Natural killer cell (primary cell): ENCODE results near the gene SKIL. TPM values are rescaled to one million over a fixed set of nuclear protein-coding genes. Genes with fewer than 3 reads are reported as not detected.

ENCODE experiments used
- ATAC-seq, 3 donors: fragments of 150-1000 bp in 2 of 3; fragments of 200-7000 bp in 1 of 3; cut with Tn5 transposase; 1 replicate in 1 of 3; 2 replicates in 2 of 3; pipeline ENCODE4 v1.10.0; 2021; ENCODE audit warnings: mild to moderate bottlenecking in 2 of 3, moderate library complexity in 2 of 3
- DNase-seq, 2 donors: peaks; one replicate each; pipeline versions ENCODE4 v3.0.0 to v3.0.0-alpha.2; 2013 to 2021; ENCODE audit warnings: mixed read lengths in 1 of 2
- H3K27ac ChIP-seq: one replicate; pipeline ENCODE4 v1.5.1; 2013; ENCODE audit warnings: mild to moderate bottlenecking, low read length
- H3K27me3 ChIP-seq: one replicate; pipeline ENCODE4 v1.6.1; 2013; ENCODE audit warnings: low read length; ENCODE audit not compliant: control insufficient read depth, insufficient read depth
- H3K36me3 ChIP-seq: one replicate; pipeline ENCODE4 v1.6.1; 2013; ENCODE audit warnings: low read length; ENCODE audit not compliant: control insufficient read depth, insufficient read depth
- H3K4me1 ChIP-seq: one replicate; pipeline ENCODE4 v1.6.1; 2013; ENCODE audit warnings: low read length; ENCODE audit not compliant: control insufficient read depth, insufficient read depth
- H3K4me3 ChIP-seq: one replicate; pipeline ENCODE4 v1.5.1; 2013; ENCODE audit warnings: low read length
- H3K9me3 ChIP-seq: one replicate; pipeline ENCODE4 v1.6.1; 2013; ENCODE audit warnings: low read length; ENCODE audit not compliant: control insufficient read depth, insufficient read depth
- H3K27ac Mint-ChIP-seq, 2 donors: one replicate each; pipeline ENCODE4 v1.8.0; 2022; ENCODE audit warnings: mild to moderate bottlenecking in 2 of 2, mixed read lengths in 2 of 2, moderate library complexity in 1 of 2
- H3K27me3 Mint-ChIP-seq, 2 donors: one replicate each; pipeline ENCODE4 v1.8.0; 2022; ENCODE audit warnings: low read depth in 2 of 2, mixed read lengths in 2 of 2
- H3K36me3 Mint-ChIP-seq: one replicate; pipeline ENCODE4 v1.8.0; 2022; ENCODE audit warnings: mixed read lengths
- H3K4me1 Mint-ChIP-seq, 2 donors: one replicate each; pipeline ENCODE4 v1.8.0; 2022; ENCODE audit warnings: mixed read lengths in 2 of 2
- H3K4me3 Mint-ChIP-seq: one replicate; pipeline ENCODE4 v1.8.0; 2022; ENCODE audit warnings: mild to moderate bottlenecking, moderate library complexity, mixed read lengths
- H3K9me3 Mint-ChIP-seq, 2 donors: one replicate each; pipeline ENCODE4 v1.8.0; 2022; ENCODE audit warnings: mixed read lengths in 2 of 2
- WGBS: methylation state at CpG from one replicate; pipeline ENCODE4 v1.1.7; 2013; ENCODE audit warnings: missing lambda C conversion rate; ENCODE audit not compliant: insufficient coverage; 5-methylcytosine and 5-hydroxymethylcytosine counted together
- intact Hi-C: fragments of 100-400 bp; cut with micrococcal nuclease; formaldehyde crosslinking; loops from one replicate; pipeline ENCODE4 v1.14.2; 2022
- total RNA-seq, 4 donors: library from RNA; stranded (reverse); fragments of 120-200 nt in 1 of 4; gene quantifications; one replicate each; pipeline versions ENCODE4 v1.2.3 to v1.2.4, GENCODE V29; 2013 to 2022
- TF ChIP-seq, protein P1 (sequence below): fragments of 200-600 bp; IDR thresholded peaks from one replicate; pipeline ENCODE4 v1.8.0; 2022; ENCODE audit warnings: antibody characterized with exemption

The SKIL gene
- total RNA-seq, 3 donors from 2014 or later (not counting 1 experiment from before 2014, with no cell fraction given): 85.5 to 156 (median 96.3) TPM

DNA sequence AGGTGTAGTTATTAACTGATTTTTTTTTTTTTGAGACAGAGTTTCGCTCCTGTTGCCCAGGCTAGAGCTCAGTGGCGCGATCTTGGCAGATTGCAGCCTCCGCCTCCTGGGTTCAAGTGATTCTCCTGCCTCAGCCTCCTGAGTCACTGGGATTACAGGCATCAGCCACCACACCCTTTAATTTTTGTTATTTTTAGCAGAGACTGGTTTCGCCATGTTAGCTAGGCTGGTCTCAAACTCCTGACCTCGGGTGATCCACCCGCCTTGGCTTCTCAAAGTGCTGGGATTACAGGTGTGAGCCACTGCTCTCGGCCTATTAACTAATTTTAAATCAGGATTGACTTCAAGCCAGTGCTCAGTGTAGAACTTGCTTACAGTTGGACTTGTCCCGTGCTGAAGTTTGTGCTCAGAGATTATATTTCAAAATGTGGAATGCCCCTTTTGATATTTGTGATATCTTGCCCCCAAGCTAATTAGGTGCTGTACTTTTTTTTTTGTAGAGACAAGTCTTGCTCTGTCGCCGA, 6.0 kb downstream of the SKIL start:
- intact Hi-C loops: no loop called here
- Histone ChIP-seq H3K9me3 (no peaks in the 10 kb centered on the region), H3K4me3 (no peak overlapping the region), H3K4me1 (peaks cover 6% of the 10 kb centered on the region), H3K36me3 (no peaks in the 10 kb centered on the region), H3K27ac (no peak overlapping the region), H3K27me3 (no peaks in the 10 kb centered on the region)
- DNase-seq (no peak), ATAC-seq (peak in 1 of 3 donors; percentile 15)
- TF ChIP-seq, protein P1, sequence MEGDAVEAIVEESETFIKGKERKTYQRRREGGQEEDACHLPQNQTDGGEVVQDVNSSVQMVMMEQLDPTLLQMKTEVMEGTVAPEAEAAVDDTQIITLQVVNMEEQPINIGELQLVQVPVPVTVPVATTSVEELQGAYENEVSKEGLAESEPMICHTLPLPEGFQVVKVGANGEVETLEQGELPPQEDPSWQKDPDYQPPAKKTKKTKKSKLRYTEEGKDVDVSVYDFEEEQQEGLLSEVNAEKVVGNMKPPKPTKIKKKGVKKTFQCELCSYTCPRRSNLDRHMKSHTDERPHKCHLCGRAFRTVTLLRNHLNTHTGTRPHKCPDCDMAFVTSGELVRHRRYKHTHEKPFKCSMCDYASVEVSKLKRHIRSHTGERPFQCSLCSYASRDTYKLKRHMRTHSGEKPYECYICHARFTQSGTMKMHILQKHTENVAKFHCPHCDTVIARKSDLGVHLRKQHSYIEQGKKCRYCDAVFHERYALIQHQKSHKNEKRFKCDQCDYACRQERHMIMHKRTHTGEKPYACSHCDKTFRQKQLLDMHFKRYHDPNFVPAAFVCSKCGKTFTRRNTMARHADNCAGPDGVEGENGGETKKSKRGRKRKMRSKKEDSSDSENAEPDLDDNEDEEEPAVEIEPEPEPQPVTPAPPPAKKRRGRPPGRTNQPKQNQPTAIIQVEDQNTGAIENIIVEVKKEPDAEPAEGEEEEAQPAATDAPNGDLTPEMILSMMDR: no peak
- peak overlapping the region in 1 of 2 donors; percentile 43 for H3K27ac Mint-ChIP-seq
- H3K36me3 Mint-ChIP-seq: peaks cover 9% of the 10 kb centered on the region
- no peaks in the 10 kb centered on the region for H3K9me3 Mint-ChIP-seq
- peaks cover 24 to 41% of the 10 kb centered on the region in 2 donors for H3K4me1 Mint-ChIP-seq
- WGBS: 96% methylated on average over 11 of the region's 11 CpGs
- H3K4me3 Mint-ChIP-seq: peak overlapping the region; percentile 31
- no peaks in the 10 kb centered on the region for H3K27me3 Mint-ChIP-seq

GRCh38 chr3:170364965-170365364, 7.5 kb downstream of the SKIL start:
- no peak for ATAC-seq
- no peaks in the 10 kb centered on the region for H3K9me3 Mint-ChIP-seq
- Histone ChIP-seq H3K27ac (no peak overlapping the region), H3K27me3 (no peaks in the 10 kb centered on the region), H3K4me1 (peaks cover 4% of the 10 kb centered on the region), H3K9me3 (no peaks in the 10 kb centered on the region), H3K36me3 (no peaks in the 10 kb centered on the region), H3K4me3 (no peak overlapping the region)
- peak overlapping the region in 1 of 2 donors; percentile 43 for H3K27ac Mint-ChIP-seq
- 89% methylated on average over 3 of the region's 4 CpGs for WGBS
- TF ChIP-seq, protein P1: no peak
- peaks cover 18 to 31% of the 10 kb centered on the region in 2 donors for H3K4me1 Mint-ChIP-seq
- intact Hi-C loops: no loop called here
- H3K36me3 Mint-ChIP-seq: peaks cover 9% of the 10 kb centered on the region
- no peak for DNase-seq
- H3K27me3 Mint-ChIP-seq: no peaks in the 10 kb centered on the region
- no peak overlapping the region for H3K4me3 Mint-ChIP-seq

- H3K4me3 ChIP-seq: no peak overlapping the region
- no peaks in the 10 kb centered on the region for H3K36me3 ChIP-seq
- H3K27me3 Mint-ChIP-seq: no peaks in the 10 kb centered on the region
- intact Hi-C loops: loop anchor here (2.0 kb wide), 1 partner anchor 57 kb away; no protein-coding TSS in a partner anchor
- H3K36me3 Mint-ChIP-seq: no peaks in the 10 kb centered on the region
- H3K9me3 Mint-ChIP-seq: no peaks in the 10 kb centered on the region
- ATAC-seq: no peak
- peaks cover 11 to 24% of the 10 kb centered on the region in 2 donors for H3K4me1 Mint-ChIP-seq
- TF ChIP-seq, protein P1: no peak
- 100% methylated on average over 1 of the region's 4 CpGs for WGBS
- peaks cover 4% of the 10 kb centered on the region for H3K4me1 ChIP-seq
- H3K27ac ChIP-seq: no peak overlapping the region
- peak overlapping the region in 1 of 2 donors; percentile 34 for H3K27ac Mint-ChIP-seq
- no peaks in the 10 kb centered on the region for H3K27me3 ChIP-seq
- no peak for DNase-seq
- H3K4me3 Mint-ChIP-seq: no peak overlapping the region
- H3K9me3 ChIP-seq: no peaks in the 10 kb centered on the region
Observed at GRCh38 chr3:170367797-170368196, 10.3 kb downstream of the SKIL start.

DNA sequence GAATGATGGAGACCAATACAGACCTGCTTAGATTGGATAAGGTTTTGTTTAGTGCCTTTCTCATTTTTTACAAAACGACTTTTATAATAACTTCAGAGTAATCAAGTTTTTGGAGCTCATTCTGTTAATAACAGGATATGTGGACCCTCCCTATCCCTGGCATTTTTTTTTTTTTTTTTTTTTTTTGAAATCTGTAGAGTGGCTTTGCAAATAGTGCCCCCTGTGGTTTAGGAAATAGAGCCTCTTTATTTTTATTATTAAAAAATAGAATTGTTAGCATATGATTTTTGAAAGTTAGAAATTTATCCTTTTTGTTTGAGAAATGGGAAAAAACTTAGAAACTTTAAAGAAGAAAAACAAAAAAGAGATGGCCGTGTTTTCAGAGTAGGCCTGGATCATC, 11.4 kb downstream of the SKIL start:
- Histone ChIP-seq H3K27me3 (no peaks in the 10 kb centered on the region), H3K27ac (no peak overlapping the region), H3K4me1 (peaks cover 4% of the 10 kb centered on the region), H3K36me3 (no peaks in the 10 kb centered on the region), H3K4me3 (no peak overlapping the region), H3K9me3 (no peaks in the 10 kb centered on the region)
- peaks cover 14 to 24% of the 10 kb centered on the region in 2 donors for H3K4me1 Mint-ChIP-seq
- no peaks in the 10 kb centered on the region for H3K36me3 Mint-ChIP-seq
- WGBS: 100% methylated on average over 1 of the region's 2 CpGs
- no peak overlapping the region for H3K4me3 Mint-ChIP-seq
- peak in 1 of 2 donors; percentile 51 for DNase-seq
- no peak overlapping the region for H3K27ac Mint-ChIP-seq
- peak in 1 of 3 donors; percentile 36 for ATAC-seq
- H3K9me3 Mint-ChIP-seq: no peaks in the 10 kb centered on the region
- intact Hi-C loops: loop anchor here (2.0 kb wide), 1 partner anchor 58 kb away; no protein-coding TSS in a partner anchor
- TF ChIP-seq, protein P1: peak; percentile 58
- no peaks in the 10 kb centered on the region for H3K27me3 Mint-ChIP-seq
